DOHH2 (cell line): ENCODE results near the gene SORL1.

Experiments used
- EZH2phosphoT487 ChIP-seq: fragments of 200-600 bp; sonication (generic); IDR thresholded peaks from 2 replicates; pipeline ENCODE4 v1.6.1; 2017; ENCODE audit warnings: borderline replicate concordance, mild to moderate bottlenecking, antibody characterized with exemption, low read length, moderate library complexity, mixed read lengths
- TF ChIP-seq, protein P1 (sequence below): fragments of 200-600 bp; sonication (generic); IDR thresholded peaks from one replicate; pipeline ENCODE4 v1.5.1; 2014; ENCODE audit warnings: antibody characterized with exemption, mild to moderate bottlenecking, low read depth, low read length; ENCODE audit not compliant: poor library complexity, severe bottlenecking

DNA sequence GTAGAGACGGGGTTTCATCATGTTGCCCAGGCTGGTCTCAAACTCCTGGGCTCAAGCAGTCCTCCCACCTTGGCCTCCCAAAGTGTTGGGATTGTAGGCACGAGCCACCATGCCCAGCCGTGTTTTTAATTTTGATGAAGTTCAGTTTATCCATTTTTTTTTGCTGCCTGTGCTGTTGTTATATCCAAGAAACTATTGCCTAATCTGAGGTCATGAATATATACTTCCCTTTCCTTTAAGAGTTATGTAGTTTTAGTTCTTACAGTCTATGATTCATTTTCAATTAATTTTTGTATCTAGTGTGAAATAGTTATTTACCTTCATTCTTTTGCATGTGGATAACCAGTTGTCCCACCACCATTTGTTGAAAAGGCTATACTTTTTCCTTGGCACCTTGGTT is 50.9 kb downstream of the SORL1 start:
- TF ChIP-seq, protein P1, sequence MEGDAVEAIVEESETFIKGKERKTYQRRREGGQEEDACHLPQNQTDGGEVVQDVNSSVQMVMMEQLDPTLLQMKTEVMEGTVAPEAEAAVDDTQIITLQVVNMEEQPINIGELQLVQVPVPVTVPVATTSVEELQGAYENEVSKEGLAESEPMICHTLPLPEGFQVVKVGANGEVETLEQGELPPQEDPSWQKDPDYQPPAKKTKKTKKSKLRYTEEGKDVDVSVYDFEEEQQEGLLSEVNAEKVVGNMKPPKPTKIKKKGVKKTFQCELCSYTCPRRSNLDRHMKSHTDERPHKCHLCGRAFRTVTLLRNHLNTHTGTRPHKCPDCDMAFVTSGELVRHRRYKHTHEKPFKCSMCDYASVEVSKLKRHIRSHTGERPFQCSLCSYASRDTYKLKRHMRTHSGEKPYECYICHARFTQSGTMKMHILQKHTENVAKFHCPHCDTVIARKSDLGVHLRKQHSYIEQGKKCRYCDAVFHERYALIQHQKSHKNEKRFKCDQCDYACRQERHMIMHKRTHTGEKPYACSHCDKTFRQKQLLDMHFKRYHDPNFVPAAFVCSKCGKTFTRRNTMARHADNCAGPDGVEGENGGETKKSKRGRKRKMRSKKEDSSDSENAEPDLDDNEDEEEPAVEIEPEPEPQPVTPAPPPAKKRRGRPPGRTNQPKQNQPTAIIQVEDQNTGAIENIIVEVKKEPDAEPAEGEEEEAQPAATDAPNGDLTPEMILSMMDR: no peak
- no peak for TF ChIP-seq EZH2phosphoT487
